ENCODE results near the gene MICAL2.

DNA sequence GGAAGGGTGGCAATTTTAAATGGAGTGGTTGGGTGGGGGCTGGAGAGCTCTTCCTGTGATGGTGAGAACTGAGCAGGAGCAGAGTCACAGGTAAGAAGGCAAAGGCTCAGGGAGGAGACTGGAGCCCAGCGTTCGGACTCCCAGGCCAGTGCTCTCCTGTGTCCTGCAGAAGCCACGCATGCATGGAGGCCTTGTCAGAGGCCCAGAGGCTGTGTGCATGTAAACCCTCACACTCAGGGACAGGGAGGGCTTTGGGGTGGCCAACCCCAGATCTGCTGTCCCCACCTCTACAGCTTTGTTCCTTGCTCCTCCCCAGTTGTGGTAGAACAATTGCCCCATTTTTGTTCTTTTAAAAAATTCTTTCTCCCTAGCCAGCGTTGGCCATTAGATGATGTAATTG is 136.6 kb downstream of the MICAL2 start:
- no peak for TF ChIP-seq CTCF (conservative IDR thresholded peaks at IDR 0.05; ENCODE audit: low read depth, low read length)
- no peak for TF ChIP-seq EZH2phosphoT487 (IDR thresholded peaks at IDR 0.05; ENCODE audit: borderline replicate concordance, low read length)
- TF ChIP-seq EZH2 (IDR thresholded peaks at IDR 0.05; ENCODE audit: low read length, unreplicated experiment): no peak

Measured in PC-3 (cell line).